NCI-H1092 (cell line): Measurements from ENCODE around the gene ATG5.
"Not testable (repeated sequence)": the region's sequence is repeated elsewhere in the genome, so short reads cannot be mapped to it uniquely, and the experiment has no call there.

Experiments used
- DNase-seq: peaks from one replicate; lab custom pipeline; 2025; lab: John Stamatoyannopoulos, UW

ATG5 gene

GRCh38 chr6:106256201-106256968, 69.2 kb downstream of the ATG5 start:
- no peak for DNase-seq

- DNase-seq = no peak
Measured at GRCh38 chr6:106255306-106255705, 70.3 kb downstream of the ATG5 start.

GRCh38 chr6:106254636-106255035, 70.9 kb downstream of the ATG5 start:
- no peak for DNase-seq

GRCh38 chr6:106253731-106254130, 71.8 kb downstream of the ATG5 start:
- no peak for DNase-seq

- DNase-seq = no peak
Measured at GRCh38 chr6:106253172-106253571, 72.4 kb downstream of the ATG5 start.

GRCh38 chr6:106252687-106253086, 72.9 kb downstream of the ATG5 start:
- no peak for DNase-seq

- DNase-seq = not testable (repeated sequence)
Measured at GRCh38 chr6:106251531-106252255, 73.9 kb downstream of the ATG5 start.

GRCh38 chr6:106250953-106251352, 74.6 kb downstream of the ATG5 start:
- no peak for DNase-seq

- no peak for DNase-seq
Measured at GRCh38 chr6:106249658-106250057, 75.9 kb downstream of the ATG5 start.

GRCh38 chr6:106247733-106248132, 77.8 kb downstream of the ATG5 start:
- no peak for DNase-seq

- DNase-seq = no peak
Measured at GRCh38 chr6:106247293-106247692, 78.3 kb downstream of the ATG5 start.

- DNase-seq = no peak
Measured at GRCh38 chr6:106244931-106245330, 80.6 kb downstream of the ATG5 start.

- DNase-seq = no peak
Measured at GRCh38 chr6:106244521-106244920, 81.0 kb downstream of the ATG5 start.

- no peak for DNase-seq
Measured at GRCh38 chr6:106243261-106243660, 82.3 kb downstream of the ATG5 start.

GRCh38 chr6:106241498-106241897, 84.1 kb downstream of the ATG5 start:
- DNase-seq = no peak

- DNase-seq = no peak
Measured at GRCh38 chr6:106237286-106237685, 88.3 kb downstream of the ATG5 start.

GRCh38 chr6:106229876-106230445, 95.6 kb downstream of the ATG5 start:
- DNase-seq = not testable (repeated sequence)

- DNase-seq = no peak
Measured at GRCh38 chr6:106227612-106228507, 97.7 kb downstream of the ATG5 start.

- no peak for DNase-seq
Measured at GRCh38 chr6:106226676-106227075, 98.9 kb downstream of the ATG5 start.

GRCh38 chr6:106225581-106225980, 100.0 kb downstream of the ATG5 start:
- no peak for DNase-seq

- DNase-seq = peak; percentile 40
Measured at GRCh38 chr6:106223300-106223930, 102.1 kb downstream of the ATG5 start.

- no peak for DNase-seq
Measured at GRCh38 chr6:106220485-106220884, 105.1 kb downstream of the ATG5 start.
